Liver (tissue), 9 donors: ENCODE measurements around the gene NOSIP. TPM values are rescaled to one million over a fixed set of nuclear protein-coding genes. Genes with fewer than 3 reads are reported as not detected.

ENCODE experiments used
- DNase-seq: peaks from one replicate; pipeline ENCODE4 v3.0.0-alpha.2; 2017; ENCODE audit warnings: low spot score
- H3K27ac ChIP-seq, 2 donors: one replicate each; pipeline ENCODE4 v1.7.0; 2013; ENCODE audit warnings: inconsistent platforms in 2 of 2, low read length in 2 of 2, control low read depth in 1 of 2, low read depth in 1 of 2, mild to moderate bottlenecking in 1 of 2
- H3K27me3 ChIP-seq, 4 donors: one replicate each; pipeline versions ENCODE4 v1.6.1 to v1.7.0; 2013; ENCODE audit warnings: low read length in 3 of 4, inconsistent platforms in 1 of 4, mild to moderate bottlenecking in 1 of 4, moderate library complexity in 1 of 4; ENCODE audit not compliant: control insufficient read depth in 4 of 4, insufficient read depth in 4 of 4
- H3K36me3 ChIP-seq, 4 donors: one replicate each; pipeline versions ENCODE4 v1.6.1 to v1.7.0; 2013; ENCODE audit warnings: low read length in 3 of 4, mild to moderate bottlenecking in 3 of 4, low read depth in 1 of 4, moderate library complexity in 1 of 4; ENCODE audit not compliant: control insufficient read depth in 4 of 4, insufficient read depth in 3 of 4
- H3K4me1 ChIP-seq, 4 donors: one replicate each; pipeline versions ENCODE4 v1.6.1 to v1.7.0; 2013; ENCODE audit warnings: low read length in 3 of 4, mild to moderate bottlenecking in 3 of 4, moderate library complexity in 1 of 4; ENCODE audit not compliant: control insufficient read depth in 4 of 4, insufficient read depth in 4 of 4
- H3K4me3 ChIP-seq, 3 donors: one replicate each; pipeline versions ENCODE4 v1.6.1 to v1.7.0; 2013; ENCODE audit warnings: low read length in 3 of 3, control low read depth in 1 of 3, low read depth in 1 of 3, mild to moderate bottlenecking in 1 of 3
- H3K9ac ChIP-seq, 2 donors: one replicate each; pipeline ENCODE4 v1.7.0; 2013; ENCODE audit warnings: low read length in 2 of 2, mild to moderate bottlenecking in 2 of 2, moderate library complexity in 2 of 2, control low read depth in 1 of 2, low read depth in 1 of 2
- H3K9me3 ChIP-seq, 4 donors: one replicate each; pipeline versions ENCODE4 v1.6.1 to v1.7.0; 2013; ENCODE audit warnings: low read length in 3 of 4; ENCODE audit not compliant: control insufficient read depth in 4 of 4
- EGR1 ChIP-seq, 2 donors: IDR thresholded peaks; 2 replicates each; pipeline ENCODE4 v1.6.1; 2016 to 2018; ENCODE audit warnings: antibody characterized with exemption in 2 of 2, low read depth in 2 of 2
- FOXA1 ChIP-seq: IDR thresholded peaks from 2 replicates; pipeline ENCODE4 v1.6.1; 2016; ENCODE audit warnings: antibody characterized with exemption
- FOXA2 ChIP-seq: IDR thresholded peaks from 2 replicates; pipeline ENCODE4 v1.6.1; 2016; ENCODE audit warnings: antibody characterized with exemption
- GABPA ChIP-seq, 2 donors: IDR thresholded peaks in 1 of 2; conservative IDR thresholded peaks in 1 of 2; 2 replicates each; pipeline ENCODE4 v1.6.1; 2016; ENCODE audit warnings: antibody characterized with exemption in 2 of 2, mild to moderate bottlenecking in 1 of 2, moderate library complexity in 1 of 2
- HNF4A ChIP-seq, 2 donors: conservative IDR thresholded peaks; 2 replicates each; pipeline ENCODE4 v1.6.1; 2016; ENCODE audit warnings: antibody characterized with exemption in 2 of 2, mild to moderate bottlenecking in 2 of 2
- HNF4G ChIP-seq: IDR thresholded peaks from 2 replicates; pipeline ENCODE4 v1.6.1; 2016; ENCODE audit warnings: antibody characterized with exemption
- JUND ChIP-seq, 2 donors: IDR thresholded peaks; 2 replicates each; pipeline ENCODE4 v1.6.1; 2016; ENCODE audit warnings: antibody characterized with exemption in 2 of 2
- NR2F2 ChIP-seq: IDR thresholded peaks from 2 replicates; pipeline ENCODE4 v1.6.1; 2016; ENCODE audit warnings: antibody characterized with exemption
- RXRA ChIP-seq, 2 donors: IDR thresholded peaks; 2 replicates each; pipeline ENCODE4 v1.6.1; 2017 to 2018; ENCODE audit warnings: antibody characterized with exemption in 2 of 2, mild to moderate bottlenecking in 1 of 2
- SP1 ChIP-seq: IDR thresholded peaks from 2 replicates; pipeline ENCODE4 v1.6.1; 2018; ENCODE audit warnings: antibody characterized with exemption, mild to moderate bottlenecking
- TAF1 ChIP-seq: conservative IDR thresholded peaks from 2 replicates; pipeline ENCODE4 v1.6.1; 2016; ENCODE audit warnings: antibody characterized with exemption, mild to moderate bottlenecking
- YY1 ChIP-seq: IDR thresholded peaks from 2 replicates; pipeline ENCODE4 v1.6.1; 2016; ENCODE audit warnings: antibody characterized with exemption, mild to moderate bottlenecking
- WGBS: extraction: QIAGEN DNeasy Blood & Tissue Kit; methylation state at CpG from one replicate; pipeline ENCODE4 v1.1.7; 2013; 5-methylcytosine and 5-hydroxymethylcytosine counted together
- polyA plus RNA-seq, 2 donors: library from polyadenylated mRNA; stranded (reverse) in 1 of 2; unstranded in 1 of 2; fragments of 200-250 nt in 1 of 2; fragments of >200 nt in 1 of 2; fragmentation: Nextera tagmentation in 1 of 2; extraction: Ambion mirVana in 1 of 2; gene quantifications; one replicate each; pipeline versions ENCODE4 v1.2.1 to v1.2.3, GENCODE V29; 2013 to 2015
- total RNA-seq, 2 donors: library from RNA; depleted of rRNA; stranded (reverse); fragments of >200 nt; gene quantifications; one replicate each; pipeline ENCODE4 v1.2.3, GENCODE V29; 2014
- TF ChIP-seq, protein P1 (sequence below): IDR thresholded peaks from 2 replicates; pipeline ENCODE4 v1.6.1; 2016; ENCODE audit warnings: antibody characterized with exemption
- TF ChIP-seq, protein P2 (sequence below): IDR thresholded peaks from 2 replicates; pipeline ENCODE4 v1.6.1; 2016; ENCODE audit warnings: antibody characterized with exemption
- TF ChIP-seq, protein P3 (sequence below): IDR thresholded peaks from 2 replicates; pipeline ENCODE4 v1.6.1; 2016; ENCODE audit warnings: antibody characterized with exemption
- TF ChIP-seq, protein P4 (sequence below): IDR thresholded peaks from 2 replicates; pipeline ENCODE4 v1.6.1; 2016; ENCODE audit warnings: antibody characterized with exemption, mild to moderate bottlenecking
- TF ChIP-seq, protein P5 (sequence below): fragments of 150-350 bp; IDR thresholded peaks from 2 replicates; pipeline ENCODE4 v1.5.1; 2017; ENCODE audit warnings: improper control_type of control experiment, low read depth, low read length; ENCODE audit not compliant: missing input control
- donor health status: healthy.
- donor health status: healthy.
- donor health status: healthy.
- donor health status: healthy.
- donor health status: healthy.

The NOSIP gene
- total and polyA plus RNA-seq, 4 donors: 19.3 to 45.2 (median 30.5) TPM

DNA sequence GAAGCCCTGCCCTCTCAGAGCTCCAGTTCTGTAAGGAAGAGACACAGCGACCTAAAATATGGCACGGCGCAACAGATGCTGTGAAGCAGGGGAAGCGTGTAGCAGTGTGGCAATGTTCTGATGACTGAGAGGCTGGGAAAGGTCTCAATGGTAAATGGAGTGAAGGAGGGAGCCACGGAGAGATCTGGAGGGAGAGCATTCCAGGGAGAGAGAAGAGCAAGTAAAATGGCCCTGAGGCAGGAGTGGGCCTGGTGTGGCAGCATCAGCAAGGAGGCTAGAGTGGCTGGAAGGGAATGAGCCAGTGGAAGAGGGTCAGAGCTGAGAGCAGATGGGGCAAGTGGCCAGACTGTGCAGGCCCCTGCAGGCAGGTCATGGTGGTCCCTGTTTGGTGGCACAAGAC is 36.2 kb downstream of the NOSIP start:
- Histone ChIP-seq H3K9me3 (no peaks in the 10 kb centered on the region), H3K4me1 (no peaks in the 10 kb centered on the region), H3K27me3 (no peaks in the 10 kb centered on the region), H3K4me3 (no peak overlapping the region), H3K9ac (no peak overlapping the region), H3K36me3 (peaks cover 8 to 18% (median 11%) of the 10 kb centered on the region in 4 donors), H3K27ac (no peak overlapping the region)
- TF ChIP-seq, protein P1, sequence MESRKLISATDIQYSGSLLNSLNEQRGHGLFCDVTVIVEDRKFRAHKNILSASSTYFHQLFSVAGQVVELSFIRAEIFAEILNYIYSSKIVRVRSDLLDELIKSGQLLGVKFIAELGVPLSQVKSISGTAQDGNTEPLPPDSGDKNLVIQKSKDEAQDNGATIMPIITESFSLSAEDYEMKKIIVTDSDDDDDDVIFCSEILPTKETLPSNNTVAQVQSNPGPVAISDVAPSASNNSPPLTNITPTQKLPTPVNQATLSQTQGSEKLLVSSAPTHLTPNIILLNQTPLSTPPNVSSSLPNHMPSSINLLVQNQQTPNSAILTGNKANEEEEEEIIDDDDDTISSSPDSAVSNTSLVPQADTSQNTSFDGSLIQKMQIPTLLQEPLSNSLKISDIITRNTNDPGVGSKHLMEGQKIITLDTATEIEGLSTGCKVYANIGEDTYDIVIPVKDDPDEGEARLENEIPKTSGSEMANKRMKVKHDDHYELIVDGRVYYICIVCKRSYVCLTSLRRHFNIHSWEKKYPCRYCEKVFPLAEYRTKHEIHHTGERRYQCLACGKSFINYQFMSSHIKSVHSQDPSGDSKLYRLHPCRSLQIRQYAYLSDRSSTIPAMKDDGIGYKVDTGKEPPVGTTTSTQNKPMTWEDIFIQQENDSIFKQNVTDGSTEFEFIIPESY: no peak
- TF ChIP-seq HNF4A (conservative IDR thresholded peaks at IDR 0.05): no peak
- TF ChIP-seq EGR1 (IDR thresholded peaks at IDR 0.05; ENCODE audit: low read depth in 2 of 2): no peak
- TF ChIP-seq SP1: no peak
- WGBS: 73% methylated on average over 5 of the region's 5 CpGs
- DNase-seq: no peak

DNA sequence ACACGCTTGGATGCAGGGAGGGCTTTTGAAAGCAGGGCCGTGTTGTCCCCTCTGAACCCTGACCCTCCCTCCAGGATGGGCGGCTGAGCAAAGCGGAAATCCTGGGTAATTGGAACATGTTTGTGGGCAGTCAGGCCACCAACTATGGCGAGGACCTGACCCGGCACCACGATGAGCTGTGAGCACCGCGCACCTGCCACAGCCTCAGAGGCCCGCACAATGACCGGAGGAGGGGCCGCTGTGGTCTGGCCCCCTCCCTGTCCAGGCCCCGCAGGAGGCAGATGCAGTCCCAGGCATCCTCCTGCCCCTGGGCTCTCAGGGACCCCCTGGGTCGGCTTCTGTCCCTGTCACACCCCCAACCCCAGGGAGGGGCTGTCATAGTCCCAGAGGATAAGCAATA is 37.3 kb downstream of the NOSIP start:
- no peak for DNase-seq
- WGBS: 92% methylated on average over 14 of the region's 14 CpGs
- no peak overlapping the region for H3K4me3 ChIP-seq
- no peaks in the 10 kb centered on the region for H3K4me1 ChIP-seq
- H3K27ac ChIP-seq: no peak overlapping the region
- H3K9ac ChIP-seq: no peak overlapping the region
- H3K27me3 ChIP-seq: no peaks in the 10 kb centered on the region
- no peaks in the 10 kb centered on the region for H3K9me3 ChIP-seq
- TF ChIP-seq, protein P2, sequence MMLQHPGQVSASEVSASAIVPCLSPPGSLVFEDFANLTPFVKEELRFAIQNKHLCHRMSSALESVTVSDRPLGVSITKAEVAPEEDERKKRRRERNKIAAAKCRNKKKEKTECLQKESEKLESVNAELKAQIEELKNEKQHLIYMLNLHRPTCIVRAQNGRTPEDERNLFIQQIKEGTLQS: no peak
- TF ChIP-seq FOXA1: no peak
- no peak for TF ChIP-seq HNF4G
- no peak for TF ChIP-seq GABPA (IDR thresholded peaks at IDR 0.05 in 1 of 2, conservative IDR thresholded peaks at IDR 0.05 in 1 of 2)
- no peak for TF ChIP-seq HNF4A (conservative IDR thresholded peaks at IDR 0.05)
- TF ChIP-seq, protein P3, sequence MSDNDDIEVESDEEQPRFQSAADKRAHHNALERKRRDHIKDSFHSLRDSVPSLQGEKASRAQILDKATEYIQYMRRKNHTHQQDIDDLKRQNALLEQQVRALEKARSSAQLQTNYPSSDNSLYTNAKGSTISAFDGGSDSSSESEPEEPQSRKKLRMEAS: no peak
- TF ChIP-seq TAF1: no peak
- no peak for TF ChIP-seq EGR1 (IDR thresholded peaks at IDR 0.05; ENCODE audit: low read depth in 2 of 2)
- TF ChIP-seq JUND (IDR thresholded peaks at IDR 0.05): no peak
- TF ChIP-seq, protein P4, sequence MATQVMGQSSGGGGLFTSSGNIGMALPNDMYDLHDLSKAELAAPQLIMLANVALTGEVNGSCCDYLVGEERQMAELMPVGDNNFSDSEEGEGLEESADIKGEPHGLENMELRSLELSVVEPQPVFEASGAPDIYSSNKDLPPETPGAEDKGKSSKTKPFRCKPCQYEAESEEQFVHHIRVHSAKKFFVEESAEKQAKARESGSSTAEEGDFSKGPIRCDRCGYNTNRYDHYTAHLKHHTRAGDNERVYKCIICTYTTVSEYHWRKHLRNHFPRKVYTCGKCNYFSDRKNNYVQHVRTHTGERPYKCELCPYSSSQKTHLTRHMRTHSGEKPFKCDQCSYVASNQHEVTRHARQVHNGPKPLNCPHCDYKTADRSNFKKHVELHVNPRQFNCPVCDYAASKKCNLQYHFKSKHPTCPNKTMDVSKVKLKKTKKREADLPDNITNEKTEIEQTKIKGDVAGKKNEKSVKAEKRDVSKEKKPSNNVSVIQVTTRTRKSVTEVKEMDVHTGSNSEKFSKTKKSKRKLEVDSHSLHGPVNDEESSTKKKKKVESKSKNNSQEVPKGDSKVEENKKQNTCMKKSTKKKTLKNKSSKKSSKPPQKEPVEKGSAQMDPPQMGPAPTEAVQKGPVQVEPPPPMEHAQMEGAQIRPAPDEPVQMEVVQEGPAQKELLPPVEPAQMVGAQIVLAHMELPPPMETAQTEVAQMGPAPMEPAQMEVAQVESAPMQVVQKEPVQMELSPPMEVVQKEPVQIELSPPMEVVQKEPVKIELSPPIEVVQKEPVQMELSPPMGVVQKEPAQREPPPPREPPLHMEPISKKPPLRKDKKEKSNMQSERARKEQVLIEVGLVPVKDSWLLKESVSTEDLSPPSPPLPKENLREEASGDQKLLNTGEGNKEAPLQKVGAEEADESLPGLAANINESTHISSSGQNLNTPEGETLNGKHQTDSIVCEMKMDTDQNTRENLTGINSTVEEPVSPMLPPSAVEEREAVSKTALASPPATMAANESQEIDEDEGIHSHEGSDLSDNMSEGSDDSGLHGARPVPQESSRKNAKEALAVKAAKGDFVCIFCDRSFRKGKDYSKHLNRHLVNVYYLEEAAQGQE: no peak
- no peak for TF ChIP-seq SP1
- TF ChIP-seq YY1: no peak
- TF ChIP-seq RXRA (IDR thresholded peaks at IDR 0.05): no peak
- TF ChIP-seq FOXA2: no peak
- TF ChIP-seq, protein P1: no peak
- TF ChIP-seq, protein P5, sequence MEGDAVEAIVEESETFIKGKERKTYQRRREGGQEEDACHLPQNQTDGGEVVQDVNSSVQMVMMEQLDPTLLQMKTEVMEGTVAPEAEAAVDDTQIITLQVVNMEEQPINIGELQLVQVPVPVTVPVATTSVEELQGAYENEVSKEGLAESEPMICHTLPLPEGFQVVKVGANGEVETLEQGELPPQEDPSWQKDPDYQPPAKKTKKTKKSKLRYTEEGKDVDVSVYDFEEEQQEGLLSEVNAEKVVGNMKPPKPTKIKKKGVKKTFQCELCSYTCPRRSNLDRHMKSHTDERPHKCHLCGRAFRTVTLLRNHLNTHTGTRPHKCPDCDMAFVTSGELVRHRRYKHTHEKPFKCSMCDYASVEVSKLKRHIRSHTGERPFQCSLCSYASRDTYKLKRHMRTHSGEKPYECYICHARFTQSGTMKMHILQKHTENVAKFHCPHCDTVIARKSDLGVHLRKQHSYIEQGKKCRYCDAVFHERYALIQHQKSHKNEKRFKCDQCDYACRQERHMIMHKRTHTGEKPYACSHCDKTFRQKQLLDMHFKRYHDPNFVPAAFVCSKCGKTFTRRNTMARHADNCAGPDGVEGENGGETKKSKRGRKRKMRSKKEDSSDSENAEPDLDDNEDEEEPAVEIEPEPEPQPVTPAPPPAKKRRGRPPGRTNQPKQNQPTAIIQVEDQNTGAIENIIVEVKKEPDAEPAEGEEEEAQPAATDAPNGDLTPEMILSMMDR: no peak
- TF ChIP-seq NR2F2: no peak
- H3K36me3 ChIP-seq: peaks cover 16 to 27% (median 18%) of the 10 kb centered on the region in 4 donors
